Left lung (tissue), 10 donors: Measurements from ENCODE around the gene SELENOH. TPM values are rescaled to one million over a fixed set of nuclear protein-coding genes. Genes with fewer than 3 reads are reported as not detected.
A peak's percentile ranks its signal among the peaks of the same experiment; 100 is the strongest.
"Not testable (repeated sequence)": the region's sequence is repeated elsewhere in the genome, so short reads cannot be mapped to it uniquely, and the experiment has no call there.

Experiments used
- ATAC-seq: fragments of 200-7000 bp; cut with Tn5 transposase; one replicate; pipeline ENCODE4 v1.9.1; 2020; ENCODE audit warnings: moderate library complexity
- DNase-seq, 4 donors: peaks; one replicate each; pipeline ENCODE4 v3.0.0-alpha.2; 2013 to 2020
- H3K27ac ChIP-seq, 2 donors: fragments of 200-600 bp; sonication (generic) in 1 of 2; one replicate each; pipeline versions ENCODE4 v1.5.0 to v1.8.0; 2020 to 2021
- H3K27me3 ChIP-seq, 2 donors: fragments of 200-600 bp; sonication (generic) in 1 of 2; one replicate each; pipeline versions ENCODE4 v1.5.0 to v1.8.0; 2020 to 2021
- H3K36me3 ChIP-seq, 2 donors: fragments of 200-600 bp; sonication (generic) in 1 of 2; one replicate each; pipeline versions ENCODE4 v1.5.0 to v1.8.0; 2020 to 2021
- H3K4me1 ChIP-seq, 2 donors: fragments of 200-600 bp; one replicate each; pipeline ENCODE4 v1.8.0; 2021
- H3K4me3 ChIP-seq, 2 donors: fragments of 200-600 bp; sonication (generic) in 1 of 2; one replicate each; pipeline versions ENCODE4 v1.5.0 to v1.8.0; 2020 to 2021; ENCODE audit warnings: mild to moderate bottlenecking in 1 of 2
- H3K9me3 ChIP-seq, 2 donors: fragments of 200-600 bp; sonication (generic) in 1 of 2; one replicate each; pipeline versions ENCODE4 v1.5.0 to v1.8.0; 2020 to 2021
- CTCF ChIP-seq, 2 donors: fragments of 200-600 bp; sonication (generic) in 1 of 2; IDR thresholded peaks; one replicate each; pipeline versions ENCODE4 v1.5.0 to v1.8.0; 2021; ENCODE audit warnings: antibody characterized with exemption in 2 of 2
- intact Hi-C, 2 donors: fragments of 100-400 bp; cut with DNase I; formaldehyde crosslinking; loops; one replicate each; pipeline versions ENCODE4 v1.11.2 to v1.14.2; 2022
- polyA plus RNA-seq, 6 donors: library from polyadenylated mRNA; unstranded; fragments of 120-200 nt; gene quantifications; one replicate each; pipeline ENCODE4 v1.2.1, GENCODE V29; 2013; ENCODE audit not compliant: insufficient read length in 6 of 6
- total RNA-seq, 2 donors: library from RNA; stranded (reverse); fragmentation: NEBNext Ultra II Directional; extraction: Animal tissue kit (Norgen Biotek cat#: 25700); gene quantifications; one replicate each; pipeline ENCODE4 v1.2.1, GENCODE V29; 2021
- donor health status: DM: no; HTN: yes; CAD: no.
- donor health status: DM: no; HTN: no; CAD: no.

Gene SELENOH
- total and polyA plus RNA-seq, 8 donors: 94.1 to 130 (median 109) TPM

- ATAC-seq (no peak), DNase-seq (no peak)
- intact Hi-C loops: no loop called here
- no peak for TF ChIP-seq CTCF (IDR thresholded peaks at IDR 0.05)
- Histone ChIP-seq H3K27me3 (no peaks in the 10 kb centered on the region), H3K27ac (no peak overlapping the region), H3K9me3 (no peaks in the 10 kb centered on the region), H3K4me1 (no peaks in the 10 kb centered on the region), H3K4me3 (no peak overlapping the region), H3K36me3 (peaks cover 5 to 99% of the 10 kb centered on the region in 2 donors)
Measured at GRCh38 chr11:57700425-57700824, 40.9 kb upstream of the SELENOH start.

DNA sequence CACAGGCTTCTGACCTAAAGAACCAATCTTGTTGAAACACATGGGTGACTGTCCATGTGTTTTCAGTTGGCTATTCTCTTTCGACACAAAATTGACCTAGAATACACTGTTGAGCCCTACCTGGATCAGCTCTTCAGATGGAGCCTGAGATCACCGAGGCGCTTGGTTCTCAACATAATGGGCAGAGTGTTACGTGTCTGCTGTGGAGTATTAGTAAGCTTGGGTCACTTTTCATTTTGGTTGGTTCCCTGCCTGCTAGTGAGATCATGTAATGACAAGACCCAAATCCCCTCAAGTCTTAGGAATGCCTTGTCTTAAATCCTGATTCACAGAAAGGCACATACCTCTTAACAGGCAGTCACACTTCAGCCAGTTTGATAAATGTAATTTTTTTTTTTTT is 38.0 kb upstream of the SELENOH start:
- Histone ChIP-seq H3K27me3 (no peaks in the 10 kb centered on the region), H3K9me3 (no peaks in the 10 kb centered on the region), H3K4me3 (no peak overlapping the region), H3K27ac (no peak overlapping the region), H3K36me3 (peaks cover 5 to 76% of the 10 kb centered on the region in 2 donors), H3K4me1 (no peaks in the 10 kb centered on the region)
- DNase-seq (no peak), ATAC-seq (no peak)
- intact Hi-C loops: no loop called here
- no peak for TF ChIP-seq CTCF (IDR thresholded peaks at IDR 0.05)

DNA sequence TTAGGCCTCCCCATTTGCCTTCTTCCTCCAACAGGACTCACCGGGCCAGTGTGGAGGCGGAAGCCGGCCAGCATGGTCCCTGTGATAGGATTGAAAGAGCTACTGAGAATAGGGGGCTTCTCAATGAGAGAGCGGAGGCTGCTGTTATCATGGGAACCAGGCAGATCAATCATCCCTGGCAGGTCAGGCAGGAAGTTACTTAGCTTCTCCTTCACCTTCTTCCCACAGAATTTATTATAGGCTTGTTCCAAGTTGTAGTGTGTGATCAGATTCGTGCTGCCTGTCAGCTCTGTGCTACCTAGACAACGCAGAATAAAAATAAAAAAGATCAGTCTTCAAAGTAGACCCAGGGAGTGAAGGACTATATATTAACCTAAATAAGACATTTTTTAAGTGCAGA is 36.4 kb upstream of the SELENOH start:
- Histone ChIP-seq H3K36me3 (peaks cover 0 to 72% of the 10 kb centered on the region in 2 donors), H3K4me3 (no peak overlapping the region), H3K4me1 (peaks cover 0 to 6% of the 10 kb centered on the region in 2 donors), H3K27me3 (no peaks in the 10 kb centered on the region), H3K9me3 (no peaks in the 10 kb centered on the region), H3K27ac (no peak overlapping the region)
- no peak for TF ChIP-seq CTCF (IDR thresholded peaks at IDR 0.05)
- no peak for DNase-seq
- intact Hi-C loops: no loop called here
- ATAC-seq: no peak

DNA sequence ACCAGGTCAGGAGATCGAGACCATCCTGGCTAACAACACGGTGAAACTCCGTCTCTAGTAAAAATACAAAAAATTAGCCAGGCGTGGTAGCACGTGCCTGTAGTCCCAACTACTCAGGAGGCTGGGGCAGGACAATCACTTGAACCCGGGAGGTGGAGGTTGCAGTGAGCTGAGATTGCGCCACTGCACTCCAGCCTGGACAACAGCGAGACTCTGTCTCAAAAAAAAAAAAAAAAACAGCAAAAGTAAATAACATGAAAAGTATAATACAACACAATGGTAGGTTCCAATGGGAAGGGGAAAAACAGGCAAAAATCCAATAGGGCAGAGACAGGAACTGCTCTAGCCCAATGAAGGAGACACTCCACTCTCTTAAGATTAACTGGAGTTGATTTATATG is 35.9 kb upstream of the SELENOH start:
- Histone ChIP-seq H3K36me3 (peaks cover 0 to 67% of the 10 kb centered on the region in 2 donors), H3K4me1 (peaks cover 0 to 11% of the 10 kb centered on the region in 2 donors)
- intact Hi-C loops, H3K27ac ChIP-seq, H3K27me3 ChIP-seq, DNase-seq, H3K4me3 ChIP-seq, H3K9me3 ChIP-seq: not testable (repeated sequence)
- peak; percentile 56 for ATAC-seq

GRCh38 chr11:57709802-57710367 is 31.4 kb upstream of the SELENOH start:
- H3K27ac ChIP-seq: no peak overlapping the region
- DNase-seq (no peak), ATAC-seq (no peak)
- H3K9me3 ChIP-seq: no peaks in the 10 kb centered on the region
- TF ChIP-seq CTCF (IDR thresholded peaks at IDR 0.05): no peak
- peaks cover 0 to 23% of the 10 kb centered on the region in 2 donors for H3K36me3 ChIP-seq
- intact Hi-C loops: no loop called here
- no peaks in the 10 kb centered on the region for H3K27me3 ChIP-seq
- peaks cover 19 to 43% of the 10 kb centered on the region in 2 donors for H3K4me1 ChIP-seq
- no peak overlapping the region for H3K4me3 ChIP-seq
